Caco-2 (cell line): ENCODE measurements around the gene LRP3. TPM values are rescaled to one million over a fixed set of nuclear protein-coding genes. Genes with fewer than 3 reads are reported as not detected.
A peak's percentile ranks its signal among the peaks of the same experiment; 100 is the strongest.

Experiments
- BruUV-seq: library from RNA; stranded (reverse); fragments of 400-500 nt; replicated peaks from 2 replicates; lab custom pipeline; 2021; lab: Mats Ljungman, UMichigan
- CTCF ChIA-PET: fragments of 300-600 bp; sonication (Branson Sonifier 250); formaldehyde crosslinking; loops from one replicate; lab custom pipeline; 2022; ENCODE audit warnings: antibody characterized with exemption; lab: Charles Lee
- POLR2A ChIA-PET: fragments of 300-600 bp; sonication (Branson Sonifier 250); formaldehyde crosslinking; loops from one replicate; lab custom pipeline; 2022; ENCODE audit warnings: antibody characterized with exemption; lab: Charles Lee
- DNase-seq, 2 experiments: peaks; one replicate each; pipeline versions ENCODE4 v3.0.0 to v3.0.0-alpha.2; 2020 to 2022
- H3K27me3 ChIP-seq: replicated peaks from 2 replicates; pipeline ENCODE4 v1.6.0; 2011; ENCODE audit warnings: low read length; ENCODE audit not compliant: control insufficient read depth, insufficient read depth
- H3K36me3 ChIP-seq: 2 replicates; pipeline ENCODE4 v1.5.1; 2011; ENCODE audit warnings: low read length; ENCODE audit not compliant: control insufficient read depth, insufficient read depth
- H3K4me1 ChIP-seq: fragments of 250-450 bp; sonication (Bioruptor Pico); 2 replicates; pipeline ENCODE4 v1.5.1; 2020; ENCODE audit warnings: mild to moderate bottlenecking
- H3K4me3 ChIP-seq: 2 replicates; pipeline ENCODE4 v1.5.1; 2011; ENCODE audit warnings: low read depth, mild to moderate bottlenecking, control low read depth, low read length
- H3K9me3 ChIP-seq: fragments of 250-450 bp; sonication (Bioruptor Pico); 2 replicates; pipeline ENCODE4 v1.5.1; 2020; ENCODE audit warnings: mild to moderate bottlenecking, moderate library complexity
- H3K27ac Mint-ChIP-seq: one replicate; pipeline ENCODE4 v1.8.0; 2022; ENCODE audit warnings: mixed read lengths; ENCODE audit not compliant: unreplicated experiment
- H3K27me3 Mint-ChIP-seq: one replicate; pipeline ENCODE4 v1.8.0; 2022; ENCODE audit warnings: mixed read lengths; ENCODE audit not compliant: insufficient read depth, unreplicated experiment
- H3K36me3 Mint-ChIP-seq: one replicate; pipeline ENCODE4 v1.8.0; 2022; ENCODE audit warnings: mild to moderate bottlenecking, mixed read lengths; ENCODE audit not compliant: insufficient read depth, unreplicated experiment
- H3K4me1 Mint-ChIP-seq: one replicate; pipeline ENCODE4 v1.8.0; 2022; ENCODE audit warnings: low read depth, mixed read lengths; ENCODE audit not compliant: unreplicated experiment
- H3K4me3 Mint-ChIP-seq: one replicate; pipeline ENCODE4 v1.8.0; 2022; ENCODE audit warnings: mild to moderate bottlenecking, moderate library complexity, mixed read lengths; ENCODE audit not compliant: unreplicated experiment
- H3K9me3 Mint-ChIP-seq: one replicate; pipeline ENCODE4 v1.8.0; 2022; ENCODE audit warnings: mixed read lengths; ENCODE audit not compliant: unreplicated experiment
- CTCF ChIP-seq, 2 experiments: fragments of 200-600 bp in 1 of 2; IDR thresholded peaks; 1 replicate in 1 of 2; 2 replicates in 1 of 2; pipeline versions ENCODE4 v1.5.1 to v1.8.0; 2011 to 2022; ENCODE audit warnings: antibody characterized with exemption in 1 of 2, control low read depth in 1 of 2, inconsistent platforms in 1 of 2, low read depth in 1 of 2, low read length in 1 of 2, mild to moderate bottlenecking in 1 of 2, moderate library complexity in 1 of 2; ENCODE audit not compliant: insufficient read depth in 1 of 2, severe bottlenecking in 1 of 2, unreplicated experiment in 1 of 2
- intact Hi-C: fragments of 100-400 bp; cut with micrococcal nuclease; formaldehyde crosslinking; loops from one replicate; pipeline ENCODE4 v1.10.0; 2022; ENCODE audit not compliant: unreplicated experiment
- total RNA-seq: library from RNA; stranded (reverse); gene quantifications from 2 replicates; pipeline ENCODE4 v1.2.3, GENCODE V29; 2022

The LRP3 gene
- total RNA-seq, 1 experiment from 2014 or later, result 22.8 TPM

GRCh38 chr19:33175886-33176669 lies 18.1 kb upstream of the LRP3 start:
- H3K4me1 Mint-ChIP-seq, result peaks cover 13% of the 10 kb centered on the region
- H3K27ac Mint-ChIP-seq, result peak overlapping the region; percentile 98
- Histone ChIP-seq H3K36me3 (no peaks in the 10 kb centered on the region; the same call in 1 of the 2 replicates), H3K9me3 (no peaks in the 10 kb centered on the region), H3K4me3 (peak overlapping the region; percentile 79), H3K27me3 (no peaks in the 10 kb centered on the region), H3K4me1 (0 out of 2 replicates have a peak, but pooled peaks cover 5% of the 10 kb centered on the region)
- CTCF ChIA-PET, result interaction anchor here (0.6 to 1.8 kb wide), 14 partner anchors 10 to 602 kb away, joined by 3 to 14 read pairs (median 4); partner anchors contain the start of genes CEBPA and CEBPG
- POLR2A ChIA-PET, result interaction anchor here (0.5 to 1.7 kb wide), 19 partner anchors 10 to 1502 kb away, joined by 3 to 15 read pairs (median 4); partner anchors contain the start of genes CEBPA, CEBPG, CEP89 and FAAP24
- intact Hi-C loops, result loop anchor here (2.0 to 5.0 kb wide), 2 partner anchors 49 to 126 kb away; partner anchors contain the start of gene CEBPA
- TF ChIP-seq CTCF (IDR thresholded peaks at IDR 0.05; ENCODE audit: insufficient read depth in 1 of 2, low read depth in 1 of 2, low read length in 1 of 2, severe bottlenecking in 1 of 2, unreplicated experiment in 1 of 2), result peak in 1 of 2 experiments; percentile 16
- no peaks in the 10 kb centered on the region for H3K9me3 Mint-ChIP-seq
- H3K27me3 Mint-ChIP-seq, result peaks cover 5% of the 10 kb centered on the region
- peak; percentile 69 to 70 for DNase-seq
- H3K36me3 Mint-ChIP-seq, result peaks cover 22% of the 10 kb centered on the region
- BruUV-seq, result TSS peak; percentile 61
- peak overlapping the region; percentile 94 for H3K4me3 Mint-ChIP-seq

- POLR2A ChIA-PET, result interaction anchor here (0.5 to 1.7 kb wide), 19 partner anchors 11 to 1501 kb away, joined by 3 to 15 read pairs (median 4); partner anchors contain the start of genes CEBPA, CEBPG, CEP89 and FAAP24
- peak overlapping the region; percentile 98 for H3K27ac Mint-ChIP-seq
Measured at GRCh38 chr19:33176670-33177416, 17.3 kb upstream of the LRP3 start.

More at GRCh38 chr19:33176670-33177416, 17.3 kb upstream of the LRP3 start:
- peak overlapping the region; percentile 79 for H3K4me3 ChIP-seq
- peaks cover 5% of the 10 kb centered on the region for H3K27me3 Mint-ChIP-seq
- no peaks in the 10 kb centered on the region; the same call in 1 of the 2 replicates for H3K36me3 ChIP-seq
- intact Hi-C loops, result loop anchor here (1.0 to 5.0 kb wide), 5 partner anchors 18 to 205 kb away; partner anchors contain the start of genes CEBPA and FAAP24
- no peaks in the 10 kb centered on the region for H3K9me3 Mint-ChIP-seq
- CTCF ChIA-PET, result interaction anchor here (0.7 to 1.8 kb wide), 14 partner anchors 10 to 601 kb away, joined by 3 to 14 read pairs (median 4); partner anchors contain the start of genes CEBPA and CEBPG
- peak in 1 of 2 experiments; percentile 24 for TF ChIP-seq CTCF (IDR thresholded peaks at IDR 0.05; ENCODE audit: insufficient read depth in 1 of 2, low read depth in 1 of 2, low read length in 1 of 2, severe bottlenecking in 1 of 2, unreplicated experiment in 1 of 2)
- DNase-seq, result peak; percentile 99 to 100
- H3K9me3 ChIP-seq, result no peaks in the 10 kb centered on the region
- peaks cover 13% of the 10 kb centered on the region for H3K4me1 Mint-ChIP-seq
- 0 out of 2 replicates have a peak, but pooled peaks cover 5% of the 10 kb centered on the region for H3K4me1 ChIP-seq
- H3K27me3 ChIP-seq, result no peaks in the 10 kb centered on the region
- BruUV-seq, result TSS peak; percentile 99
- peak overlapping the region; percentile 94 for H3K4me3 Mint-ChIP-seq
- peaks cover 22% of the 10 kb centered on the region for H3K36me3 Mint-ChIP-seq
